HG03460 (cell line): ENCODE results near the gene HIVEP1.

Source experiments
- ATAC-seq: cut with Tn5 transposase; IDR thresholded peaks from one replicate; pipeline ENCODE4 v1.9.1; 2021; ENCODE audit not compliant: unreplicated experiment

HIVEP1 gene

DNA sequence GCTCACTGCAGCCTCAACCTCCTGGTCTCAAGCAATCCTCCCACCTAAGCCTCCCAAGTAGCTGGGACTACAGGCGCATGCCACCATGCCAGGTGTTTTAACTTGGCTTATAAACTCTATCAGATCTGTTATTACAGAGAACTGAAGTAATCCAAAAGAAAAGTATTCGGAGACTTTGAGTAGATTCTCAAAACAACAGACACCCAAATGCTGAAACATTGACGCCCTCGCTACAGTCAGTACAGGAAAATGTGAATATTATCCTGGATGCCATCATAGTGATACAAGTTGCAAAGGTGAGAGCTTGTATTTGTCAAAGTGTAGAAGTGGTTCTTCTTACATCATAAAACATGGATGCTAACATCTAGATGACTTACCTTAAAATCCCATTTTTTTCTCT is 169.4 kb downstream of the HIVEP1 start:
- ATAC-seq = no peak

DNA sequence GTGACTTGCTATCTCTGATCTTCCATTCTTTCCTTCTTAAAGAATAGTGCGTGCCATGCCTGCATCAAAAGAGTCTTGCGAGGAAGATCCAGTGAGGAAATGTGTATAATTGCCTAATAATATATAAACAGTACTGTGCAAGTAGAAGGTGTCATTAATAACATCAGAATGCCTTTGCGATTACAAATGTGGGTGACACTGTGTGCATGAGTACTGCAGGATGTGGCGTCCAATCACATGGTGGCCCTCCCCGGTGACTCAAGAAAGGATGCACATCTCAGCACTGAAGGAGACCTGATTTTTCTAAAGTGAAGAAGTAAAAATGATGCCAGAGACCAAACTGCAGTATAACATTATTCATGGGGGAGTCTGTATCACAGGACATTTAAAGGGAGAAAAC is 170.6 kb downstream of the HIVEP1 start:
- no peak for ATAC-seq

DNA sequence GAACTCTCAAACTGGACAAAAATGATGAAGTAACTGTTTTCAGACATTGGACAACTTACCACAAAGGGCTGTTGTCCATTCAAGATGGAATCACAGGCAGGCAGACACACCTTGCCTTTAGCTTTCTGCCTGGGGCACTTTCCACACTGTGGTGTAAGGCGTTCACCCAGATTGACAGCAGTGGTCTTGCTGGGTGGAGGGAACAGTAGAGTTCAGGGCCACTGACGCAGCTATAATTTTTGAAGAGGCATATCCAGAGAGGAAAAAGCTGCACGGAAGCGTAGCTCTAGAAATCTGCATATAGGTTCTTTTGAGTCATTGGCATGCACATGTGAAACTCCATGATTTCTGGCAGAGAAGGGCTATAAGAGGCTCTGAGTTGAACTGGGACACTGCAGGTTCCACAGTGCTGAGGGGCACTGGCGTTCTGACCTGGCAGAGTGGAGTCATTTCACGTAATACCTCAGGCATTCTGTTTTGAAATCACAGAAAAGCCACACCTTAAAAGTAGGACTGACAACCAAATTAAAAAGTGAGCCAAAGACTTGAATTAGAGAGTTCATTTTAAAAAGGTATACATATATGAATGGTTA is 173.1 kb downstream of the HIVEP1 start:
- no peak for ATAC-seq

DNA sequence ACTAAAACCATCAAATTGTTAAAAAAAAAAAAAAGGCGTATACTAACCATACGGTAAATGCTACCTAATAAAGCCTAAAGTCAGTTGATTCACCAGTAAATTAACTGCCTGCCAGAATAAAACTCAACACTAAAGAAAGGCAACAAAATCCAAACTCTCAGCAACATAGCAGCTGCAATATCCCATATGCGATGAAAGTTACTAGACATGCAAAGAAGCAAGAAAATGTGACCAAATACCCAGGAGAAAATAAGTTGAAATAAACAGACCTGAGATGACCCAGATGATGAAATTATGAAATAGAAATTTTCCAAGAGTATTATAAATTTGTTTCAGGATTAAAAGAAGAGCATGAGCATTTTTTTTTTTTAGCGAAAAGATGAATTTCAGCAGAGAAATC is 174.4 kb downstream of the HIVEP1 start:
- no peak for ATAC-seq

- ATAC-seq = no peak
Observed at GRCh38 chr6:12189150-12189549, 177.0 kb downstream of the HIVEP1 start.

- no peak for ATAC-seq
Observed at GRCh38 chr6:12189661-12190060, 177.5 kb downstream of the HIVEP1 start.

GRCh38 chr6:12190252-12190651 is 178.1 kb downstream of the HIVEP1 start:
- no peak for ATAC-seq

GRCh38 chr6:12196326-12196936 is 184.3 kb downstream of the HIVEP1 start:
- ATAC-seq = no peak

- ATAC-seq = no peak
Observed at GRCh38 chr6:12198851-12199250, 186.7 kb downstream of the HIVEP1 start.

DNA sequence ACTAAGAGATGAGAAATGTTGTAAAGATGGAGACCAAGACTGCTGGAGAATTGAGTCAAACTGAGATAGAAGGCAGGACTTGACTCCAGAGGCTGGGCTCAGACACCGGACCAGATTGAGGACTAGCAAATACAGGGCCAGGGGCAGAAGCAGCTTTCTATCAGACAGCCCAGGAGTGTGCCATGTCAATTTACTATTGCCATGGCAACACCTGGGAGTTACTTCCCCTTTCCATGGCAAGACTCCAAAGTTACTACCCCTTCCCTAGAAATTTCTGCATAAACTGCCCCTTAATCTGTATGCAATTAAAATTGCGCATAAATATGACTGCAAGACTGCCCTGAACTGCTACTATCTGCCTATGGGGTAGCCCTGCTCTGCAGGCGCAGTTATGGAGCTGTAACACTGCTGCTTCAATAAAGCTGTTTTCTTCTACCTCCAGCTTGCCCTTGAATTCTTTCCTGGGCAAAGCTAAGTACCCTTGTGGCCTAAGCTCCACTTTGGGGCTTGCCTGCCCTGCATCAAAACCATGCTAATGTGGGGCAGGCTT is 188.0 kb downstream of the HIVEP1 start:
- no peak for ATAC-seq

DNA sequence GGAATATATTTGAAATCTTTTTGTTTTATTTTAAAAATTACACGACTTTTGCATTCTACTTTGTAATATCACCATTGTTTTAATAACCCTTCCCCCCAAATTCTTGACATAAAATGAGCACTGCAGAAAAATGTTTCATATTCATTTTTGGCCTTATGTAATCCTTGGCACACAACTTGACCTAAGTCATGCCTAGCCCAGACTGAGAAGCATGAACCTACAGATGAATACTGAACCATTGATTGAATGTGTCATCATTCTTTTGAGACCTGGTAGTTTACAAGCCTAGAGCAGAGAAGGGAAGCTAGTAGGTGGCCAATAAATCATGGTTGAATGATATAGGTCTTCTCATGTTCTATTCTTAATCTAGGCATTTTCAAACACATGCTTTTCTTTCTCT is 188.6 kb downstream of the HIVEP1 start:
- no peak for ATAC-seq

DNA sequence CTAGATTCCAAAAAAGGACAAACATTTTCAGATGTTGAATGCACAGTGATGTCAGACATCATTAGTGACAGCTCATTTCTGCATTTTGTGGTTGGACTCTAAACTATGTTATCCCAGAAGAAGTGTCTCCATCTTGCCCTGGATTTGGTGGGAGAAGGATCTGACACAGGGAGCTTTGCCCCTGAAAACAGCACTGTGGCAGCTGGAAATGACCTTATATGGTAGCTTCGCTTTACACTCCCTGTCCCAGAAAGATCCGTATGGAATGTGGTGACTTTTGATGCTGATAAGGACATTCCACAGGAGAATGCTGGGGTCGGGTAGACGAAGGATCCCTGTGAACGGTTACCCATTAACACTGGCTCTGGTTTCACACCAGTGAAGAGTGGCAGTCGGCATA is 190.9 kb downstream of the HIVEP1 start:
- no peak for ATAC-seq

DNA sequence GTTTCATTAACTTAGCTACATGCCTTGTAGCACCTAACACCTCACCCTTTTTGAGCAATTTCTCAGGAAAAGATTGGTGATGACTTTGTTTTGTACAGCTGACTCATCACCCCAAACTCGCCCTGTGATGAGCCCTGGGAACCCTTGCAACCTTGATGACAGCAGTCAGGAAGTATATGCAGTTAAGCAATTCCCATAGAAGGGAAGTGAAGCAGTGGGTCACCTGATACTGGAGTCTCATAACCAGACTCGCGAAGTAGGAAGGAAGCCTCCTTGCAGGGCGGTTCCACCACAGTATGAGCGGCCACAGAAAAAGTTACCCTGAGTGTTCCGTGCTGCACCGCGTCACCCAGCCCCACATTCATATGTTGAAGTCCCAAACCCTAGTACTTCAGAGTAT is 196.1 kb downstream of the HIVEP1 start:
- no peak for ATAC-seq

DNA sequence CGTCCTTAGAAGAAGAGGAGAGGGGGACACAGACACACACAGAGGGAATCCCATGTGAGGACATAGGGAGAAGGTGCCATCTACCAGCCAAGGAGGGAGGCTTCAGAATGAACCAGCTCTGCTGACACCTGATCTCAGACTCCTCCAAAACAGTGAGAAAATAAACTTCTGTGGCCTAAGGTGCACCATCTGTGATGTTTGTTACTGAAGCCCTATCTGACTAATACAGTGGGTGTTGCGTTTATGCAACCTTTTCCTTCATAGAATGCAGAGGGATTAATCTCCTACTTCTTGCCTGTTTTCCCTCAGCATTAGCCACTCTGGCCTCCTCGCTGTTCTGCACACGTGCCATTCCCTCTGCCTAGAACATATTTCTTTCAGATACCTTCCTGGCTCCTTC is 196.6 kb downstream of the HIVEP1 start:
- no peak for ATAC-seq
